COLO668 (cell line): Measurements from ENCODE around the gene CAMTA1.
"Not testable (repeated sequence)": the region's sequence is repeated elsewhere in the genome, so short reads cannot be mapped to it uniquely, and the experiment has no call there.

Experiments used
- DNase-seq: peaks from one replicate; lab custom pipeline; 2025; ENCODE audit not compliant: unreplicated experiment; lab: John Stamatoyannopoulos, UW

Gene CAMTA1

GRCh38 chr1:7587108-7587772 lies 802.0 kb downstream of the CAMTA1 start:
- DNase-seq: no peak

- no peak for DNase-seq
Measured at GRCh38 chr1:7587773-7588456, 802.7 kb downstream of the CAMTA1 start.

- DNase-seq: no peak
Measured at GRCh38 chr1:7588457-7588827, 803.2 kb downstream of the CAMTA1 start.

- DNase-seq: no peak
Measured at GRCh38 chr1:7589080-7589735, 804.0 kb downstream of the CAMTA1 start.

- DNase-seq: no peak
Measured at GRCh38 chr1:7589774-7590425, 804.6 kb downstream of the CAMTA1 start.

- DNase-seq: no peak
Measured at GRCh38 chr1:7590426-7590790, 805.2 kb downstream of the CAMTA1 start.

GRCh38 chr1:7591565-7591964 lies 806.3 kb downstream of the CAMTA1 start:
- DNase-seq: no peak

- no peak for DNase-seq
Measured at GRCh38 chr1:7592120-7592798, 807.0 kb downstream of the CAMTA1 start.

- DNase-seq: no peak
Measured at GRCh38 chr1:7594002-7594713, 808.9 kb downstream of the CAMTA1 start.

- no peak for DNase-seq
Measured at GRCh38 chr1:7594714-7595295, 809.6 kb downstream of the CAMTA1 start.

GRCh38 chr1:7595336-7595735 lies 810.1 kb downstream of the CAMTA1 start:
- DNase-seq: no peak

GRCh38 chr1:7596126-7596965 lies 811.1 kb downstream of the CAMTA1 start:
- no peak for DNase-seq

- not testable (repeated sequence) for DNase-seq
Measured at GRCh38 chr1:7598058-7598457, 812.8 kb downstream of the CAMTA1 start.

GRCh38 chr1:7604906-7605305 lies 819.7 kb downstream of the CAMTA1 start:
- not testable (repeated sequence) for DNase-seq

- DNase-seq: no peak
Measured at GRCh38 chr1:7606096-7606495, 820.8 kb downstream of the CAMTA1 start.

- no peak for DNase-seq
Measured at GRCh38 chr1:7607097-7607496, 821.8 kb downstream of the CAMTA1 start.

GRCh38 chr1:7608628-7609305 lies 823.5 kb downstream of the CAMTA1 start:
- DNase-seq: peak; percentile 89

- peak; percentile 73 for DNase-seq
Measured at GRCh38 chr1:7609311-7609994, 824.2 kb downstream of the CAMTA1 start.
